Endothelial cell of hepatic sinusoid (primary cell): ENCODE measurements around the gene IDH3A.

Experiments used
- in situ Hi-C: cut with HindIII; loops from 2 replicates; pipeline ENCODE4 v1.10.0; 2017; ENCODE audit warnings: low sequenced_read_pairs

IDH3A gene

DNA sequence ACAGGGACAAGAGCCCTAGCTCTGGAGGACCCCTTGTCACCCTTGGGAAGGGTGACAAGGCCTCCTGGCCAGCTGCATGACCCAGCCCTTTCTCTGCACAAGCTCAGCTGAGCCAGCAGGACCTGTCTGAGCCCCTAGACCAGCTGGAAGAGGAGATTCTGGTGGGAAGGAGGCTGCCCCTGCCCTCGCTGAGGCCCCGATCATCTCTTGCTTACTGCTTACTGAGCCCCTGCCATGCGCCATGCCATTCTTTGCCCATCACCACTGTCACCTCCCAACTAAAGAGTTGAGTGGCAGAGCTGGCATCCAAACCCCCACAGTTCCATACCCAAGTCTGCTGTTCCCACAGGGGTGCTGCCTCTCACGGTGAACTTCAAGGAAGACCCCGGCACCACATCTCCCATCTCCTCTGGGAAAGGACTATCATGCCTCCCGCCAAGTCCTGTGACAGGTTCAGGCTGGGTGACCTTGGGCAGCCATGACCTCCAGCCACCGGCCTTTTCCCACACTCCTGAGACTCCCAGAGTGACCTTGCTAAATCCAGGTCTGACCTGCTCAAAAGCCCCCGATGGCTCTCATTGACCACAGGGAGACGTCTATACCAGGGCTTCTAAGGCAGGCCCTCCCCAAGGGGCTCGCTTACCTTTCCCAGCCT, 51.2 kb downstream of the IDH3A start:
- in situ Hi-C loops = no loop called here

DNA sequence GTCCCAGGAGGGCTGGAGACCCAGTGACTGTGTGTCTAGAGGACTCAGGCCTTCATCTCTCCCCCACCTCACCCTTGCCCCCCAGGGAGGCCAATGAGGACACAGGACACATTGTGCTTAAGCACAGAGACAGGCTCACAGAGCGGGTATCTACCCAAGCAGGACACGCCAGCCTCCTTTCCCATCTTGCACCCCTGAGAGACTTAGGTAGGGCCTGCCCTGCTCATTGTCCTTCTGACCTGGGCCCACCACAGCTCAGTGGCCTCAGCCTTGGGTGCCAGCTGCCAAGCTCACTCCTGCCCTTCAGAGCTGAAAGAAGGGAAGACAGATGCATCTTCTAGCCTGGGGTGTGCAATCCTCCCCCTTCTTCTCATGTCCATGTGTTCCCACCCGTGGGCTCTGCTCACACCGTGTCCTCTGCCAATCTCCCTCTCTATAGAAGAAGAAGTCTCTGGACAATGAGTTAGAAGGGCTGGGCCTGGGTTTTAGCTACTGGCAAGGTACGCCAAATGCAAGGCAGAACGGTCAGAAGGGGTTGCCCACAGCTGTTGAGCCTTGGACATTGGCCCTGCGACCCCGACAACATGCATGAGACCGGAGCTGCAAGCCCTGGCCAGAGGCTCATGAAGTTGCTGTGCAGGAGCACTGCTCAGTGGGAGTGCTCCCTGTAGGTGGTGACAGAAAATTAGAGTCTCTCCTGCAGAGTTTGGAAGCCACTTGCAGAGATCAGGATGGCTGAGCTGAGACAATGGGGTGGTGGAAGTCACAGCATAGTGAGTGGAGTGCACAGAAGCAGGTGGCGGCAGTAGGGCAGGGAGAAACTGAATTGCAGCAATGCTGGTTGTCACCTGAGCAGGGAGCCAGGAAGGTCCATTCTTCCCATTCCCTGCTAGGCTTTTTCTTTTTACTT, 52.4 kb downstream of the IDH3A start:
- in situ Hi-C loops = no loop called here

- in situ Hi-C loops = no loop called here
Observed at GRCh38 chr15:78203346-78204225, 54.4 kb downstream of the IDH3A start.

- in situ Hi-C loops = no loop called here
Observed at GRCh38 chr15:78204351-78205309, 55.5 kb downstream of the IDH3A start.

DNA sequence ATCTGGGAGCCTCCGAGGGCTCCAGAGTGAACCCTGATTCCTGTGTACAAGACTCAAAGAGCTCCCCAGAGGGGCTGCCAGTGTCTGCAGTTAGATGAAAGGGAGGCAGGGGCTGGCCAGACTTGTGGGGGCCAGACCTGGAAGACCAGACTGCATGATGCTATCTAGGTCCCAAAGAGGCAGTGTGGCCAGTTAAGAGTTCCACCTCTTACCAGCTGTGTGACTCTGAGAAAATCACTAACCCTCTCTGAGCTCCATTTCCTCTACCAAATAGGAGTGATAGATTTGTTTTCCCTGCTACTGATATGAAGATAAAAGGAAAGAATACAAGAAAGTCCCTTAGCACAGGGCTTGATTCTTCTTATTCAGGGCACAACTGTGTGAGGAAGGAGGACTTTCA, 56.2 kb downstream of the IDH3A start:
- in situ Hi-C loops = no loop called here

DNA sequence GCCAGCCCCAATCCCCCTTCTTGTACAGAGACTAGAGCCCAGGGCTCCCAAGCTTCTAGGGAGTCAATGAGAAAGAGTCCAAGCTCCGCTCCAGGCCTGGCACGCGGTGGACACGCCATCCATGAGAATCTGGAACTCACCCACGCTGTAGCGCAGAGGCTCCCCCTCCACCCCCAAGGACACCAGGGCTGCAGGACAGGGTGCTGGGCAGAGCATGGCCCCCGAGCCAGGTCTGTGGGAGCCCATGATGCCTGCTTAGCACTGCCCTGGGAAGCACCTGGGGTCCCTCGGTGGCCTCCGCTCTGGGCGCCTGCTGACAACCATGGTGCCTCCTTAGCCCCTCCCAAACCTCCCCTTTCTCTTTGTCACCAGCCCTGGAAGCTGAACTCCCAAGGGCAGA, 56.7 kb downstream of the IDH3A start:
- in situ Hi-C loops = no loop called here

GRCh38 chr15:78206326-78207109, 57.4 kb downstream of the IDH3A start:
- in situ Hi-C loops = no loop called here

- in situ Hi-C loops = no loop called here
Observed at GRCh38 chr15:78207110-78207458, 57.9 kb downstream of the IDH3A start.

DNA sequence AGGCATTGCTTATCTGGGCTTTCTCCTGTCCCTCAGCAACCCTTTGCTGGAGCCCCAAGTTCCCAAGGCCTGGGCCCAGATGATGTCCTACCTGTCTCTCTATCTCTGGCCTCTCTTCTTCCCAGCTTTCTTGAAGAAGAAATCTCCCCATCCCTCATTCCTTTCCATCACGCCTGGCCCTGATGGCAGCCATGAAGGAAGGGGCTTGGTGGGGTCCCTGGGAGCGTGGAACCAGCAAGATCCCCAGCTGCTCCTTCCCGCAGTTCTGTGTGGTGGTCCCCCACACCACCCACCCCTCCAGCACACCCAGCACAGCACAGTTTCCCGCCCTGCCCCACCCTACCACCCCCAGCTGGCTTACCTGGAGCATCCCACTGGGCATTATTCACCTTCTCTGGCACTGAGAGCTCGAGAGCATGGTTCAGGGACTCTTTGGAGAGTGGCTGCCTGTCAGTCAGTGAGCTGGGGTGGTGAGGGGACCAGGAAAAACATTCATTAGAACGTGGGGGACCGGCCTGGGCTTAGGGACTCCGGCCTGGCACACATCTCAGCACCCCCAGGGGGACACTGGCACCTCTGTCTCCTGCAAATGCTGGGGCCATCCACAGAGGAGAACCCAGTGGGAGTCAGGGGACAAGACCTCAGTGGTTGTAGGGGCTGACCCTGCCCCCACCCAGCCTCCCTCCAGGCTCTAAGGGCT, 58.6 kb downstream of the IDH3A start:
- in situ Hi-C loops = no loop called here

- in situ Hi-C loops = no loop called here
Observed at GRCh38 chr15:78208341-78208844, 59.2 kb downstream of the IDH3A start.

- in situ Hi-C loops = no loop called here
Observed at GRCh38 chr15:78208887-78209645, 59.9 kb downstream of the IDH3A start.

DNA sequence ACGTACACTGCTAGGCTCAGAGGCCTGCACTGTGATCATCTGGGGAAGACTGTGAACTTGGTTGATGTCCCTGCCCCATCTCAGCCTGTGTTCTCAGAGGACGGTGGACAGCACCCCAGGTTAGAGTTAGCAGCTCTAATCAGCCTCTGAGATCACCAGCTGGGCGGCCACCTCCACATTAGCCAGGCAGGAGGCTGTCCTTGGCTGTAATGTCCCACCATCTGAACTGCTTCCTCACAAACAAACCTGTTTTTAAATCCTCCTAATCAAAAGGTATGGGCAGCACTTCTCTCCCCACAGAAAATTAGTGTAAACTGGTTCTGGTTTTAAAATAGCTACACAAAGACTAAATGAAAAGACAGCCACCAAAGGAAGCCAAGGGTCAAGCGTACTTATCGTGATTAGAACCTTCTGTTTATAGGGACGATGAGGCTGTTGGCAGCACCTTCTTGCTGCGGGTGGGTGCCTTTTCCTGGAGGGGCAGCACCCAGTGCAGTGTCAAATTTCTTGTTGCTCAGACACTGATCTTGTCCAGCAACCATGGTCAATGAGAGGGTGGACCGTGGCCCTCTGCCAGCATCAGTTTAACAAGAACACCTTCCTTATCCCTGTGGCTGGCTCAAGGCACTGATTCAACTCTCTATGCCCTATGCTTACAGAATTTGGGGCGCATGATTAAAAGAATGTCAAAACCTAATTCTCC, 60.6 kb downstream of the IDH3A start:
- in situ Hi-C loops = no loop called here

GRCh38 chr15:78210349-78210717, 61.2 kb downstream of the IDH3A start:
- in situ Hi-C loops = no loop called here

DNA sequence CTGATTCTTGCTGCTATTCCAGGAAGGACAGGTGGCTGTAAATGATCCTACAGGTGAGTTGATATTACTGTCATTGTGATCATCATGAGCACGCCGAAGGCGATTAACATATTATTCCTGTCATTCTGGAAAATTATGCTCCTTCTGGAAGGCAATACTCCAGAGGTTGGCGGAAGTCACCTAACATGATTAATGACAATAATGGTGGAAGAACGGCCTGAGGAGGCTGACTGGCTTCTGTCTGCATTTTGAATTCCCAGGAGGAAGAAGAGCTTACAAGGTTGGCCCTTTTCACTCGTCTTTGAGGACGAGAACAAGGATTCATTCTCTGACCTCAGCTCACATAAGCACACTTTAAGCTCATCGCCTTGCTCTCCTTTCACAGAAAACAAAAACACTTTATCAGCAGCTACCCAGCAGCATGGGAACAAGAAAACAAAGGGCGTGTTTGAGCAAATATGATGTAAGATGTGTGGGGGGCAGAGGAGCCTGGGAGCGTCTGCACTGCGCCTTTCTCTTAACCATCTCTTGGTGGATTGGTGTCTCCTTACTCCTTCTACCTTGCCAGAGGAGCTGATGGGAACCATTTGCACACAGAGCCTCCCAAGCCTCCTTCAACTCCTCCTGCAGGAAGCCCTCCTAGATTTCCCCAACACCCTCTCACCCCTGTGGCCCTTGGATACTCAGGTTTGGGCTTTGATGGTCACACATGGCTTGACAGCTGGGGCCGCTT, 62.2 kb downstream of the IDH3A start:
- in situ Hi-C loops = no loop called here

DNA sequence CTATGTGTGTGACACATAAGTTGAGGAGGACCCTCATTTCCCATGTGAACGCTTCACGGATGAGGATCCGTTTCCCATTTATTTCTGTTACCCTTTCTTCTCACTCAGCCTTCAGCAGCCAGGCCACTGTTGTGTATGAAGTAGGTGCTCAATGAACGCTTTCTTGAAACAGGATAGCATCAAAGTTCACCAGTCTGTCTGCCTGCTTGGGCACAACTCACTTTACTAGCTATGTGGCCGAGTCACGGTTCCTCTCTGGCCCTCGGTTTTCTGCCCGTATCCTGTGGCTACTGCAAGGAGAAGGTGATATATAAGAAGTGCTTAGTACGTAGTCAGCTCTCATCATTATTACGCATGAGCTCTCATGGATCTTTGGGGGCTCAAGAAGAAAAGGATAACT, 62.8 kb downstream of the IDH3A start:
- in situ Hi-C loops = no loop called here

DNA sequence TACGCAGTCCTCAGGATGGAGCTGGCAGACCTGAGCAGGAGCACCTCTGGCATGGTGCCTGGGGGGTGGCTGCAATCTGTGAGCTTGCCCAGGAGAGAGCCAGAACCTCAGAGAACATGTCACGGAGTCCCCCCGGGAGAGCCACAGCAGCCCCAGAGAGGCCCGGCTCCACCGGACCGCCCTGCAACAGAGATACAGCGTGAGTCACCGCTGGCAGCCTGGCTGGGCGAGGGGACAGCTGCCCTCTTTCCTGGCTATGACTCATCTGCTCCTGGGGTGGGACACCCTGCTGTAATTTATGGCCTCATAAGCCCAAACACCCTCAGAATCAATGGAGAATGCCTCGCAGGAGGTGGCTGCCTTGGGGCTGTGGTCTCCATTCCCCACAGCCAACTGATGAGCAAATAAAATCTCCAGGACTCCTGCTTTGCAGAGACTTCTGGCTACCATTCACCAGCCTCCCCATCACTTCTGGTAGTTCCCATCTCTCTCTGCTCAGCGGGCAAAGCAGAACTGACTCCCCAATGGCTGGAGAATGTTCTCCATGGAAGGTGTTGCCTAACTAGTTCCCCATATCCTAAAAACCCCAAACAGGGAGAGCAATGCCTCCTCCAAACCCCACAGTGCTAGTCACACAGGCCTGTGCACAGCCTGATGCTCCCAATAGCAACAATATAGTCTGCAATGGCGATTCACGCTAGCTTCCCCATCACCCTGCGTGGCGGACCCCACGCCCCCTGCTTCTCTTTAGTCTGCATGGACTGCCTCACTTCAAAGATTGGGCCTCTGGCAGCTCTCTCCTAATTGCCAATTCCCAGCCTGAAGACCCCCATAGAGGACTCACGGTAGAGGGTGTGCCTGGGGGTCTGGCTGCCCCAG, 63.6 kb downstream of the IDH3A start:
- in situ Hi-C loops = no loop called here
